HCT116 (cell line): Measurements from ENCODE around the gene CCDC201. TPM values are rescaled to one million over a fixed set of nuclear protein-coding genes. Genes with fewer than 3 reads are reported as not detected.

Source experiments
- ATAC-seq: fragments of 200-7000 bp; cut with Tn5 transposase; 2 replicates; pipeline ENCODE4 v1.9.1; 2020; ENCODE audit warnings: mild to moderate bottlenecking, moderate library complexity
- BruUV-seq: library from RNA; stranded (reverse); fragments of 400-500 nt; replicated peaks from 2 replicates; lab custom pipeline; 2021; lab: Mats Ljungman, UMichigan
- CTCF ChIA-PET: fragments of 300-600 bp; sonication (Branson Sonifier 250); formaldehyde crosslinking; loops from one replicate; lab custom pipeline; 2021; ENCODE audit warnings: antibody characterized with exemption; lab: Charles Lee
- POLR2A ChIA-PET: fragments of 300-600, 350-600 bp; sonication (Branson Sonifier 250); formaldehyde crosslinking; loops from one replicate; lab custom pipeline; 2021; ENCODE audit warnings: antibody characterized with exemption; lab: Charles Lee
- RAD21 ChIA-PET, 2 experiments: fragments of 300-600 bp; sonication (Branson Sonifier 250); formaldehyde crosslinking; loops; one replicate each; lab custom pipeline; 2023; ENCODE audit warnings: low total read pairs in 2 of 2; ENCODE audit not compliant: uncharacterized antibody in 2 of 2, unreplicated experiment in 2 of 2, low non-redundant PET in 1 of 2; lab: Charles Lee
- DNase-seq: peaks from one replicate; pipeline ENCODE4 v3.0.0-alpha.2; 2010; ENCODE audit warnings: low read depth, low spot score
- H2AFZ ChIP-seq: fragments of 200-600 bp; shearing (Covaris generic), sonication (generic); 2 replicates; pipeline ENCODE4 v1.6.1; 2017; ENCODE audit warnings: low read depth, mixed run types, mixed read lengths, antibody characterized with exemption, low read length; ENCODE audit not compliant: poor library complexity, severe bottlenecking
- H3K27ac ChIP-seq: 2 replicates; pipeline ENCODE4 v1.5.1; 2012; ENCODE audit warnings: low read depth, low read length
- H3K27me3 ChIP-seq: fragments of 200-600 bp; sonication (generic); 2 replicates; pipeline ENCODE4 v1.6.1; 2016; ENCODE audit warnings: mixed run types, low read length, mixed read lengths; ENCODE audit not compliant: insufficient read depth
- H3K36me3 ChIP-seq, 2 experiments: fragments of 200-500 bp in 1 of 2; fragments of 200-600 bp in 1 of 2; sonication (Bioruptor generic) in 1 of 2; sonication (generic) in 1 of 2; 2 replicates each; pipeline versions ENCODE4 v1.5.1 to v1.6.1; 2014 to 2016; ENCODE audit warnings: low read length in 2 of 2, inconsistent platforms in 1 of 2, mixed read lengths in 1 of 2, mixed run types in 1 of 2; ENCODE audit not compliant: insufficient read depth in 2 of 2, control insufficient read depth in 1 of 2
- H3K4me1 ChIP-seq, 2 experiments: fragments of 200-600 bp in 1 of 2; sonication (generic) in 1 of 2; 2 replicates each; pipeline versions ENCODE4 v1.5.1 to v1.6.1; 2012 to 2017; ENCODE audit warnings: low read length in 2 of 2, inconsistent platforms in 1 of 2, mild to moderate bottlenecking in 1 of 2, mixed read lengths in 1 of 2, mixed run types in 1 of 2, moderate library complexity in 1 of 2; ENCODE audit not compliant: insufficient read depth in 2 of 2, control insufficient read depth in 1 of 2
- H3K4me2 ChIP-seq: fragments of 200-600 bp; sonication (generic); 2 replicates; pipeline ENCODE4 v1.6.1; 2017; ENCODE audit warnings: mixed run types, low read length, mixed read lengths
- H3K4me3 ChIP-seq, 2 experiments: fragments of 200-600 bp in 1 of 2; sonication (generic) in 1 of 2; replicated peaks in 1 of 2; 2 replicates each; pipeline ENCODE4 v1.5.1; 2011 to 2016; ENCODE audit warnings: low read length in 2 of 2, control low read depth in 1 of 2, low read depth in 1 of 2, mild to moderate bottlenecking in 1 of 2, mixed read lengths in 1 of 2, mixed run types in 1 of 2
- H3K79me2 ChIP-seq: fragments of 200-600 bp; sonication (generic); 2 replicates; pipeline ENCODE4 v1.6.1; 2017; ENCODE audit warnings: mild to moderate bottlenecking, mixed run types, low read length, moderate library complexity, mixed read lengths; ENCODE audit not compliant: insufficient read depth
- H3K9ac ChIP-seq: fragments of 200-600 bp; sonication (generic); 2 replicates; pipeline ENCODE4 v1.6.1; 2016; ENCODE audit warnings: low read length, mixed read lengths
- H3K9me2 ChIP-seq: fragments of 200-600 bp; sonication (generic), shearing (Covaris generic); 2 replicates; pipeline ENCODE4 v1.6.1; 2017; ENCODE audit warnings: mixed run types, mild to moderate bottlenecking, moderate library complexity; ENCODE audit not compliant: insufficient read depth
- H3K9me3 ChIP-seq, 2 experiments: fragments of 200-500 bp in 1 of 2; fragments of 200-600 bp in 1 of 2; sonication (Bioruptor generic) in 1 of 2; sonication (generic) in 1 of 2; 2 replicates each; pipeline ENCODE4 v1.6.1; 2014 to 2017; ENCODE audit warnings: low read length in 2 of 2, mixed read lengths in 2 of 2, inconsistent platforms in 1 of 2, low read depth in 1 of 2, mild to moderate bottlenecking in 1 of 2, mixed run types in 1 of 2, moderate library complexity in 1 of 2; ENCODE audit not compliant: control insufficient read depth in 1 of 2, insufficient read depth in 1 of 2
- H4K20me1 ChIP-seq: fragments of 200-600 bp; sonication (generic), shearing (Covaris generic); 2 replicates; pipeline ENCODE4 v1.6.1; 2017; ENCODE audit warnings: mixed run types, mild to moderate bottlenecking, moderate library complexity; ENCODE audit not compliant: insufficient read depth
- ATF3 ChIP-seq: IDR thresholded peaks from 2 replicates; pipeline ENCODE4 v1.6.1; 2012
- CBX3 ChIP-seq: IDR thresholded peaks from 2 replicates; pipeline ENCODE4 v1.6.1; 2012; ENCODE audit warnings: low read depth
- CEBPB ChIP-seq: IDR thresholded peaks from 2 replicates; pipeline ENCODE4 v1.6.1; 2012; ENCODE audit warnings: low read depth
- ELF1 ChIP-seq: IDR thresholded peaks from 2 replicates; pipeline ENCODE4 v1.6.1; 2012; ENCODE audit warnings: low read depth, borderline replicate concordance
- EZH2 ChIP-seq: fragments of 200-600 bp; sonication (generic); IDR thresholded peaks from 2 replicates; pipeline ENCODE4 v1.6.1; 2017; ENCODE audit warnings: antibody characterized with exemption, mixed run types
- FOSL1 ChIP-seq: IDR thresholded peaks from 2 replicates; pipeline ENCODE4 v1.6.1; 2012; ENCODE audit warnings: low read depth
- JUND ChIP-seq: IDR thresholded peaks from 2 replicates; pipeline ENCODE4 v1.6.1; 2012
- POLR2AphosphoS5 ChIP-seq: IDR thresholded peaks from 2 replicates; pipeline ENCODE4 v1.6.1; 2011; ENCODE audit warnings: mild to moderate bottlenecking, low read depth, low read length, moderate library complexity
- RAD21 ChIP-seq: IDR thresholded peaks from 2 replicates; pipeline ENCODE4 v1.6.1; 2012; ENCODE audit warnings: low read depth, mild to moderate bottlenecking
- REST ChIP-seq: IDR thresholded peaks from 2 replicates; pipeline ENCODE4 v1.6.1; 2012; ENCODE audit warnings: low read depth
- SRF ChIP-seq: IDR thresholded peaks from 2 replicates; pipeline ENCODE4 v1.6.1; 2012; ENCODE audit warnings: low read depth
- TCF7L2 ChIP-seq: IDR thresholded peaks from 2 replicates; pipeline ENCODE4 v1.7.0; 2011; ENCODE audit warnings: borderline replicate concordance, inconsistent platforms; ENCODE audit not compliant: insufficient read depth, insufficient read length; ENCODE audit errors: extremely low read depth
- ZBTB33 ChIP-seq: IDR thresholded peaks from 2 replicates; pipeline ENCODE4 v1.6.1; 2011; ENCODE audit warnings: mild to moderate bottlenecking, low read length, moderate library complexity; ENCODE audit not compliant: insufficient replicate concordance; ENCODE audit errors: extremely low read depth
- ZNF274 ChIP-seq: fragments of 200-500 bp; sonication (Bioruptor generic); IDR thresholded peaks from 2 replicates; pipeline ENCODE4 v1.6.1; 2014; ENCODE audit warnings: mild to moderate bottlenecking, low read depth, low read length, inconsistent platforms
- intact Hi-C: fragments of 100-400 bp; cut with micrococcal nuclease; formaldehyde crosslinking; loops from 2 replicates; pipeline ENCODE4 v1.10.0; 2022
- total RNA-seq: library from RNA; stranded (reverse); gene quantifications from one replicate; pipeline ENCODE4 v1.2.1, GENCODE V29; 2021; ENCODE audit not compliant: unreplicated experiment

Gene CCDC201
- total RNA-seq, 1 experiment from 2014 or later = not detected

- Histone ChIP-seq H3K4me2 (peak overlapping the region; percentile 75), H3K9me2 (no peaks in the 10 kb centered on the region), H4K20me1 (no peaks in the 10 kb centered on the region), H3K79me2 (no peaks in the 10 kb centered on the region), H3K9me3 (no peaks in the 10 kb centered on the region), H3K27me3 (peaks cover 8% of the 10 kb centered on the region; the same call in 1 of the 2 replicates), H3K27ac (no peak overlapping the region), H3K4me3 (peak overlapping the region in 1 of 2 experiments; percentile 55; a peak in 3 of 4 replicates), H2AFZ (no peak overlapping the region), H3K4me1 (peaks cover 3 to 31% of the 10 kb centered on the region in 2 experiments; a peak in 2 of 4 replicates), H3K9ac (no peak overlapping the region), H3K36me3 (no peaks in the 10 kb centered on the region)
- ATAC-seq = no peak
- BruUV-seq = no TSS peak
- CTCF ChIA-PET = interaction anchor here (1.9 to 3.1 kb wide), 3 partner anchors 63 to 1260 kb away, joined by 5 to 27 read pairs (median 15); no protein-coding TSS in a partner anchor
- TF ChIP-seq EZH2 = no peak
- no peak for TF ChIP-seq JUND
- TF ChIP-seq ZNF274 = no peak
- no peak for TF ChIP-seq TCF7L2
- no peak for TF ChIP-seq REST
- TF ChIP-seq FOSL1 = no peak
- TF ChIP-seq SRF = no peak
- no peak for TF ChIP-seq CEBPB
- TF ChIP-seq RAD21 = no peak
- no peak for TF ChIP-seq POLR2AphosphoS5
- TF ChIP-seq ZBTB33 = no peak
- TF ChIP-seq ELF1 = no peak
- no peak for TF ChIP-seq ATF3
- TF ChIP-seq CBX3 = no peak
- intact Hi-C loops = no loop called here
- RAD21 ChIA-PET = no interaction called here
- POLR2A ChIA-PET = no interaction called here
- DNase-seq = no peak
These were observed 48.5 kb upstream of the CCDC201 start for GRCh38 chr7:45921381-45921698.
